ENCODE results near the gene TMEM184A. TPM values are rescaled to one million over a fixed set of nuclear protein-coding genes. Genes with fewer than 3 reads are reported as not detected.

Gene TMEM184A
- total and polyA plus RNA-seq, 2 of the 4 experiments (the other 2 are of a cell fraction): 0.36 to 1.9 TPM

DNA sequence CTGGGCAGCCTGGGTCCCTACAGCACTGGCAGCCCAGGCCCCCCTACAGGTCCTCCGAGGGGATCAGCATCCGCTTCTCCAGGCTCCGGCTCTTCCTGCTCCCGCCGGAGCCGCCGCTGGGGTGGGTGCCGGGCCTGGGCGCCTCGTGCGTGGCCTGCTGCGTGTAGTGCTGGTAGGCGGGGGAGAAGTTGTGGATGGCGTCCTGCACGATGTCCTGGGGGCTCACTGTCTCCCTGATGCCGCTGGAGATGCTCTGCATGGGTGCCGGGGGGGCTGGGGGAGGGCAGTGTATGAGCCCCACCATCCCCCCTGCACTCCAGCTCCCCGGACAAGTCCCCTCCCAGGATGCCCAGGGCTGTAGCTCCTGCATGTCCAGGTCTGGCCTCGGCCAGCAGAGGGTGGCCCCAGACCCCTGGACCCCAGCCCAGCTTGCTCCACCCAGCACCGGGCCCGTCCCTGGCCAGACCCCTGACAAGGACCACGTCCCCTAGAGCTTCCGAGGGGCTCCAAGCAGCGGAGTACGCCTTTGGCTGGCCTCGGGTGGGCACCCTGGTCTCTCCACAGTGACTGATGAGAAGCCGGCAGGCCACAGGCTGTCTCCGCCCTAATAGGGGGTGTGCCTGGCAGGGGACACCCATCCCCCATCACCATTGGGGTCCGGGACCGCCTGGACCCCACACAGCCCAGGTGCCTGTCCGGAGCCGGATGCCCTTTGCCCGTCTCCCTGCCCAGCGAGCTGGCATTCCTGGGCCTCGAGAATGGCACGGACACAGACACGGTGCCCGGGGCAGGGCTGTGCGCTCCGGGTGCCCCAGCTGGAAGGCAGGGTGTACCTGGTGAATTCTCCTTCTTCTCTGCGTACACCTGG lies 8.9 kb downstream of the TMEM184A start:
- H3K4me2 ChIP-seq (ENCODE audit: low read depth, low read length): no peak overlapping the region
- BruUV-seq (replicated peaks): no TSS peak
- no peak overlapping the region for H2BK120ac ChIP-seq (ENCODE audit: low read depth, low read length)
- no peak overlapping the region for H3K23ac ChIP-seq (ENCODE audit: low read depth, low read length)
- no peak overlapping the region for H2BK5ac ChIP-seq (ENCODE audit: low read depth, low read length, poor library complexity, severe bottlenecking)
- no peak overlapping the region for H3K14ac ChIP-seq (replicated peaks; ENCODE audit: low read depth, low read length)
- no peak overlapping the region for H2BK20ac ChIP-seq (ENCODE audit: low read depth, low read length)
- POLR2A ChIA-PET (ENCODE audit: unreplicated experiment): no interaction called here
- no peaks in the 10 kb centered on the region for H3K9me3 ChIP-seq (ENCODE audit: control insufficient read depth, insufficient read depth, low read length)
- H2AK9ac ChIP-seq (replicated peaks; ENCODE audit: low read depth, low read length, poor library complexity): no peak overlapping the region
- H3K79me1 ChIP-seq (ENCODE audit: low read depth in 1 of 2, low read length in 2 of 2): peaks cover 0 to 12% of the 10 kb centered on the region in 2 experiments; a peak in 1 of 4 replicates
- DNase-seq: no peak
- in situ Hi-C loops (cut with MboI; ENCODE audit: low sequenced_read_pairs): no loop called here
- WGBS, 2 experiments (ENCODE audit: extremely low coverage in 2 of 2, insufficient read length in 1 of 2): 89% methylated on average over 8 of the region's 41 CpGs; no CpG with 5 or more reads in 1 of the 2 experiments
- H4K5ac ChIP-seq (ENCODE audit: low read depth, low read length): no peak overlapping the region
- no peak overlapping the region for H2BK15ac ChIP-seq (ENCODE audit: low read depth, low read length)
- H3K4me3 ChIP-seq (ENCODE audit: insufficient read depth, low read depth, low read length): no peak overlapping the region
- H3K9ac ChIP-seq (ENCODE audit: low read depth, low read length): no peak overlapping the region
- H4K20me1 ChIP-seq (ENCODE audit: insufficient read depth, low read length): no peaks in the 10 kb centered on the region; the same call in 1 of the 2 replicates
- no peaks in the 10 kb centered on the region; the same call in 1 of the 2 replicates for H3K9me1 ChIP-seq (ENCODE audit: insufficient read depth, low read length)
- no peak overlapping the region for H2AFZ ChIP-seq (replicated peaks; ENCODE audit: low read length, poor library complexity)
- no peaks in the 10 kb centered on the region for H3K4me1 ChIP-seq (ENCODE audit: control insufficient read depth, insufficient read depth, low read length)
- no peak overlapping the region for H3K18ac ChIP-seq (ENCODE audit: low read depth, low read length)
- dilution Hi-C loops (cut with HindIII; ENCODE audit: low sequenced_read_pairs, unreplicated experiment): no loop called here
- H4K8ac ChIP-seq (ENCODE audit: low read depth in 2 of 2, low read length in 2 of 2): no peak overlapping the region
- no peak for ATAC-seq (ENCODE audit: low read depth)
- no peak overlapping the region for H3K4ac ChIP-seq (ENCODE audit: low read depth, low read length)
- TF ChIP-seq, protein P1, sequence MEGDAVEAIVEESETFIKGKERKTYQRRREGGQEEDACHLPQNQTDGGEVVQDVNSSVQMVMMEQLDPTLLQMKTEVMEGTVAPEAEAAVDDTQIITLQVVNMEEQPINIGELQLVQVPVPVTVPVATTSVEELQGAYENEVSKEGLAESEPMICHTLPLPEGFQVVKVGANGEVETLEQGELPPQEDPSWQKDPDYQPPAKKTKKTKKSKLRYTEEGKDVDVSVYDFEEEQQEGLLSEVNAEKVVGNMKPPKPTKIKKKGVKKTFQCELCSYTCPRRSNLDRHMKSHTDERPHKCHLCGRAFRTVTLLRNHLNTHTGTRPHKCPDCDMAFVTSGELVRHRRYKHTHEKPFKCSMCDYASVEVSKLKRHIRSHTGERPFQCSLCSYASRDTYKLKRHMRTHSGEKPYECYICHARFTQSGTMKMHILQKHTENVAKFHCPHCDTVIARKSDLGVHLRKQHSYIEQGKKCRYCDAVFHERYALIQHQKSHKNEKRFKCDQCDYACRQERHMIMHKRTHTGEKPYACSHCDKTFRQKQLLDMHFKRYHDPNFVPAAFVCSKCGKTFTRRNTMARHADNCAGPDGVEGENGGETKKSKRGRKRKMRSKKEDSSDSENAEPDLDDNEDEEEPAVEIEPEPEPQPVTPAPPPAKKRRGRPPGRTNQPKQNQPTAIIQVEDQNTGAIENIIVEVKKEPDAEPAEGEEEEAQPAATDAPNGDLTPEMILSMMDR (conservative IDR thresholded peaks at IDR 0.05; ENCODE audit: low read depth, low read length): no peak
- TF ChIP-seq POLR2A (IDR thresholded peaks at IDR 0.05; ENCODE audit: low read depth, low read length): peak; percentile 61
- no peak overlapping the region for H4K91ac ChIP-seq (ENCODE audit: insufficient read depth, low read depth, low read length)
- H2AK5ac ChIP-seq (ENCODE audit: low read depth, low read length): no peak overlapping the region
- intact Hi-C loops (cut with micrococcal nuclease): no loop called here
- CTCF ChIA-PET: no interaction called here
- H3K27ac ChIP-seq (ENCODE audit: insufficient read depth, low read length): no peak overlapping the region
- no peak overlapping the region for H3K56ac ChIP-seq (ENCODE audit: extremely low read depth, insufficient read depth, low read length)
- peaks cover 24% of the 10 kb centered on the region for H3K36me3 ChIP-seq (ENCODE audit: control insufficient read depth, insufficient read depth, low read length)
- H3K27me3 ChIP-seq (ENCODE audit: control insufficient read depth, insufficient read depth, low read length): no peaks in the 10 kb centered on the region
